ENCODE data around the gene ATRIP. TPM values are rescaled to one million over a fixed set of nuclear protein-coding genes. Genes with fewer than 3 reads are reported as not detected.
"Not testable (repeated sequence)": the region's sequence is repeated elsewhere in the genome, so short reads cannot be mapped to it uniquely, and the experiment has no call there.

Gene ATRIP
- total RNA-seq, 2 donors from 2014 or later: 11.7 to 16.1 TPM

DNA sequence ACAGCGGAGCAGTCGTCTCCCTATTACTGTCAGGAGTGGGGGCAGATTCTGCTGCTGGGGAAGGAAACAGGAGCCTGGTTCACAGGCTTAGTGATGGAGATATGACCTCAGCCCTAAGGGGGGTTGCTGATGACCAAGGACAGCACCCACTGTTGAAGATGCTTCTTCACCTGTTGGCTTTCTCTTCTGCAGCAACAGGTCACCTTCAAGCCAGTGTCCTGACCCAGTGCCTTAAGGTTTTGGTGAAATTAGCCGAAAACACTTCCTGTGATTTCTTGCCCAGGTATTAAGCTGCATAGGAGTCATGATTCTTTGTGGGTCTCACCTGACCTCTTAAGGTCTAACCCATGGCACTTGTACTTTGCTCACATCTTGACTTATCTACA, 14.0 kb downstream of the ATRIP start:
- H3K27ac ChIP-seq (ENCODE audit: low read depth, low read length): no peak overlapping the region
- H3K9me3 ChIP-seq (ENCODE audit: control insufficient read depth, low read length): no peaks in the 10 kb centered on the region
- peaks cover 41% of the 10 kb centered on the region for H3K36me3 ChIP-seq (ENCODE audit: control insufficient read depth, insufficient read depth, low read length)
- Mint-ChIP-seq H3K36me3 (ENCODE audit: low read depth) (peaks cover 23% of the 10 kb centered on the region), H3K9me3 (no peaks in the 10 kb centered on the region), H3K27ac (no peak overlapping the region), H3K4me1 (peaks cover 4% of the 10 kb centered on the region), H3K4me3 (no peak overlapping the region), H3K27me3 (ENCODE audit: insufficient read depth) (no peaks in the 10 kb centered on the region)
- H3K4me1 ChIP-seq (ENCODE audit: control insufficient read depth, insufficient read depth, low read length): no peaks in the 10 kb centered on the region
- TF ChIP-seq, protein P1, sequence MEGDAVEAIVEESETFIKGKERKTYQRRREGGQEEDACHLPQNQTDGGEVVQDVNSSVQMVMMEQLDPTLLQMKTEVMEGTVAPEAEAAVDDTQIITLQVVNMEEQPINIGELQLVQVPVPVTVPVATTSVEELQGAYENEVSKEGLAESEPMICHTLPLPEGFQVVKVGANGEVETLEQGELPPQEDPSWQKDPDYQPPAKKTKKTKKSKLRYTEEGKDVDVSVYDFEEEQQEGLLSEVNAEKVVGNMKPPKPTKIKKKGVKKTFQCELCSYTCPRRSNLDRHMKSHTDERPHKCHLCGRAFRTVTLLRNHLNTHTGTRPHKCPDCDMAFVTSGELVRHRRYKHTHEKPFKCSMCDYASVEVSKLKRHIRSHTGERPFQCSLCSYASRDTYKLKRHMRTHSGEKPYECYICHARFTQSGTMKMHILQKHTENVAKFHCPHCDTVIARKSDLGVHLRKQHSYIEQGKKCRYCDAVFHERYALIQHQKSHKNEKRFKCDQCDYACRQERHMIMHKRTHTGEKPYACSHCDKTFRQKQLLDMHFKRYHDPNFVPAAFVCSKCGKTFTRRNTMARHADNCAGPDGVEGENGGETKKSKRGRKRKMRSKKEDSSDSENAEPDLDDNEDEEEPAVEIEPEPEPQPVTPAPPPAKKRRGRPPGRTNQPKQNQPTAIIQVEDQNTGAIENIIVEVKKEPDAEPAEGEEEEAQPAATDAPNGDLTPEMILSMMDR (conservative IDR thresholded peaks at IDR 0.05): no peak
- no peak for DNase-seq
- no peaks in the 10 kb centered on the region for H3K27me3 ChIP-seq (ENCODE audit: control insufficient read depth, insufficient read depth, low read length, poor library complexity, severe bottlenecking)
- 92 to 95% methylated on average over 3 of the region's 3 CpGs for WGBS, 2 experiments (ENCODE audit: insufficient coverage in 1 of 2, insufficient read length in 1 of 2)
- H3K9ac ChIP-seq (ENCODE audit: extremely low read depth, low read length, poor library complexity, severe bottlenecking): no peak overlapping the region
- H3K4me3 ChIP-seq (ENCODE audit: low read length): no peak overlapping the region

DNA sequence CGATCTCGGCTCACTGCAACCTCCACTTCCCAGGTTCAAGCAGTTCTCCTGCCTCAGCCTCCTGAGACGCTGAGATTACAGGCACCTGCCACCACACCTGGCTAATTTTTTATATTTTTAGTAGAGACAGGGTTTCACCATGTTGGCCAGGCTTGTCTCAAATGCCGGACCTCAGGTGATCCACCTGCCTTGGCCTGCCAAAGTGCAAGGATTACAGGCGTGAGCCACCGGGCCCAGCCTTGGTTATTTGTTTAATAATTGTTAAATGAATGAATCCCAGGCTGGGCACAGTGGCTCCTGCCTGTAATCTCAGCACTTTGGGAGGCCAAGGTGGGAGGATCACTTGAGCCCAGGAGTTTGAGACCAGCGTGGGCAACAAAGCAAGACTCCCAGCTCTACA, 15.2 kb downstream of the ATRIP start:
- H3K27ac ChIP-seq (ENCODE audit: low read depth, low read length); H3K9me3 ChIP-seq (ENCODE audit: control insufficient read depth, low read length); H3K27me3 ChIP-seq (ENCODE audit: control insufficient read depth, insufficient read depth, low read length, poor library complexity, severe bottlenecking); H3K4me1 ChIP-seq (ENCODE audit: control insufficient read depth, insufficient read depth, low read length); H3K9ac ChIP-seq (ENCODE audit: extremely low read depth, low read length, poor library complexity, severe bottlenecking); H3K27ac Mint-ChIP-seq; H3K4me3 ChIP-seq (ENCODE audit: low read length); H3K9me3 Mint-ChIP-seq; DNase-seq; H3K4me3 Mint-ChIP-seq; H3K27me3 Mint-ChIP-seq (ENCODE audit: insufficient read depth): not testable (repeated sequence)
- Mint-ChIP-seq H3K36me3 (ENCODE audit: low read depth) (peaks cover 23% of the 10 kb centered on the region), H3K4me1 (peaks cover 11% of the 10 kb centered on the region)
- peaks cover 38% of the 10 kb centered on the region for H3K36me3 ChIP-seq (ENCODE audit: control insufficient read depth, insufficient read depth, low read length)
- 93 to 100% methylated on average over 3 to 7 of the region's 7 CpGs for WGBS, 2 experiments (ENCODE audit: insufficient coverage in 1 of 2, insufficient read length in 1 of 2)

DNA sequence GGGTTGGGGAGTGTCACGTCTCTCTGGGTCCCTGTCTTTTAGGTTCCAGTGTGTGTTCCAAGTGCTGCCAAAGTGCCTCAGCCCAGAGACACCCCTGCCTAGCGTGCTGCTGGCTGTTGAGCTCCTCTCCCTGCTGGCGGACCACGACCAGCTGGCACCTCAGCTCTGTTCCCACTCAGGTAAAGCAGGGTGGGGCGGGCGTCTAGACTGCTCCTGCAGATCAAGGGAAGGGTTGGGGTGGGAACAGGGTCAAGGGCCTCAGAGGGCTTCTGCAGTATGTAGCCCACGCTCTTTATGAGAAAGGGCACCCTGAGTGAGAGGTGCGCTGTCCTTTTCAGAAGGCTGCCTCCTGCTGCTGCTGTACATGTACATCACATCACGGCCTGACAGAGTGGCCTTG, 17.2 kb downstream of the ATRIP start:
- H3K27me3 ChIP-seq (ENCODE audit: control insufficient read depth, insufficient read depth, low read length, poor library complexity, severe bottlenecking): no peaks in the 10 kb centered on the region
- Mint-ChIP-seq H3K9me3 (no peaks in the 10 kb centered on the region), H3K27ac (peak overlapping the region; percentile 66), H3K4me3 (no peak overlapping the region), H3K4me1 (peaks cover 13% of the 10 kb centered on the region), H3K36me3 (ENCODE audit: low read depth) (peaks cover 33% of the 10 kb centered on the region), H3K27me3 (ENCODE audit: insufficient read depth) (no peaks in the 10 kb centered on the region)
- 87 to 94% methylated on average over 5 to 9 of the region's 9 CpGs for WGBS, 2 experiments (ENCODE audit: insufficient coverage in 1 of 2, insufficient read length in 1 of 2)
- H3K9ac ChIP-seq (ENCODE audit: extremely low read depth, low read length, poor library complexity, severe bottlenecking): no peak overlapping the region
- no peak overlapping the region for H3K4me3 ChIP-seq (ENCODE audit: low read length)
- H3K9me3 ChIP-seq (ENCODE audit: control insufficient read depth, low read length): no peaks in the 10 kb centered on the region
- DNase-seq: peak; percentile 37
- H3K36me3 ChIP-seq (ENCODE audit: control insufficient read depth, insufficient read depth, low read length): peaks cover 45% of the 10 kb centered on the region
- TF ChIP-seq, protein P1 (conservative IDR thresholded peaks at IDR 0.05): no peak
- H3K4me1 ChIP-seq (ENCODE audit: control insufficient read depth, insufficient read depth, low read length): peaks cover 7% of the 10 kb centered on the region
- peak overlapping the region; percentile 34 for H3K27ac ChIP-seq (ENCODE audit: low read depth, low read length)

DNA sequence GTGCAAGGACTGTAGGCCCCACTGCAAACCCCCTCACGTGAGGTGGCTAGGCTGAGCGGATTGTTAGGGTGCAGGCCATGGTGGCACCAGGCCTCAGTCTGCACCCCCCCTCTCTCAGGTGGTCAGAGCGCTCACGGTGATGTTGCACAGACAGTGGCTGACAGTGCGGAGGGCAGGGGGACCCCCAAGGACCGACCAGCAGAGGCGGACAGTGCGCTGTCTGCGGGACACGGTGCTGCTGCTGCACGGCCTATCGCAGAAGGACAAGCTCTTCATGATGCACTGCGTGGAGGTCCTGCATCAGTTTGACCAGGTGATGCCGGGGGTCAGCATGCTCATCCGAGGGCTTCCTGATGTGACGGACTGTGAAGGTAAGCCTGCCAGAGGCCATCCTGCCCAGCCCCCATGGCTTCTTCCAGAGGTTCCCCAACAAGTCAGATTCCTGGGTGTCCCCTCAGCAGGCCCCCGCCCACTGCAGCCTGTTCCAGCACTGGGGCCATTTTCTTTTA, 18.2 kb downstream of the ATRIP start:
- peaks cover 41% of the 10 kb centered on the region for H3K36me3 ChIP-seq (ENCODE audit: control insufficient read depth, insufficient read depth, low read length)
- Mint-ChIP-seq H3K9me3 (no peaks in the 10 kb centered on the region), H3K27me3 (ENCODE audit: insufficient read depth) (no peaks in the 10 kb centered on the region), H3K4me3 (no peak overlapping the region), H3K4me1 (peaks cover 13% of the 10 kb centered on the region), H3K36me3 (ENCODE audit: low read depth) (peaks cover 40% of the 10 kb centered on the region), H3K27ac (peak overlapping the region; percentile 98)
- H3K4me1 ChIP-seq (ENCODE audit: control insufficient read depth, insufficient read depth, low read length): peaks cover 7% of the 10 kb centered on the region
- no peaks in the 10 kb centered on the region for H3K9me3 ChIP-seq (ENCODE audit: control insufficient read depth, low read length)
- H3K9ac ChIP-seq (ENCODE audit: extremely low read depth, low read length, poor library complexity, severe bottlenecking): no peak overlapping the region
- peak overlapping the region; percentile 100 for H3K27ac ChIP-seq (ENCODE audit: low read depth, low read length)
- TF ChIP-seq, protein P1 (conservative IDR thresholded peaks at IDR 0.05): no peak
- no peak for DNase-seq
- no peaks in the 10 kb centered on the region for H3K27me3 ChIP-seq (ENCODE audit: control insufficient read depth, insufficient read depth, low read length, poor library complexity, severe bottlenecking)
- H3K4me3 ChIP-seq (ENCODE audit: low read length): no peak overlapping the region
- 94 to 95% methylated on average over 15 to 17 of the region's 17 CpGs for WGBS, 2 experiments (ENCODE audit: insufficient coverage in 1 of 2, insufficient read length in 1 of 2)
